GM12878 (cell line): Measurements from ENCODE around the gene SORCS2. TPM values are rescaled to one million over a fixed set of nuclear protein-coding genes. Genes with fewer than 3 reads are reported as not detected.

ENCODE experiments used
- ATAC-seq: fragments of 200-7000 bp; cut with Tn5 transposase; 3 replicates; pipeline ENCODE4 v1.9.1; 2020; ENCODE audit warnings: mild to moderate bottlenecking, moderate library complexity
- BruUV-seq: library from RNA; stranded (reverse); fragments of 400-500 nt; replicated peaks from 2 replicates; lab custom pipeline; 2021; lab: Mats Ljungman, UMichigan
- CTCF ChIA-PET: fragments of 300-600 bp; sonication (Branson Sonifier 250); formaldehyde crosslinking; extraction: SDS; loops from one replicate; lab custom pipeline; 2021; ENCODE audit warnings: inconsistent platforms; lab: Yijun Ruan, JAX
- POLR2A ChIA-PET: fragments of 350-600 bp; formaldehyde crosslinking; extraction: SDS; loops from one replicate; lab custom pipeline; 2021; ENCODE audit warnings: inconsistent platforms; lab: Charles Lee
- RAD21 ChIA-PET: fragments of 300-600 bp; sonication (Branson Sonifier 250); formaldehyde crosslinking; loops from one replicate; lab custom pipeline; 2023; ENCODE audit warnings: antibody characterized with exemption; ENCODE audit not compliant: unreplicated experiment; lab: Charles Lee
- SMC1A ChIA-PET: fragments of 300-600 bp; sonication (Branson Sonifier 250); formaldehyde crosslinking; loops from one replicate; lab custom pipeline; 2023; ENCODE audit not compliant: unreplicated experiment, uncharacterized antibody; lab: Charles Lee
- DNase-seq: peaks from one replicate; pipeline ENCODE4 v3.0.0-alpha.2; 2011; ENCODE audit warnings: low read depth, low spot score
- FAIRE-seq: peaks from 3 replicates; lab custom pipeline; 2011; peaks lifted over from hg19 to GRCh38; lab: Jason Lieb, UNC
- H2AFZ ChIP-seq: 2 replicates; pipeline ENCODE4 v1.6.0; 2011; ENCODE audit warnings: low read depth, low read length, control low read depth; ENCODE audit not compliant: control insufficient read depth
- H3K27ac ChIP-seq: 2 replicates; pipeline ENCODE4 v1.5.1; 2011; ENCODE audit warnings: control low read depth; ENCODE audit not compliant: control insufficient read depth, insufficient read depth
- H3K27me3 ChIP-seq, 2 experiments: replicated peaks in 1 of 2; 2 replicates each; pipeline versions ENCODE4 v1.6.0 to v1.6.1; 2011; ENCODE audit warnings: low read length in 1 of 2; ENCODE audit not compliant: control insufficient read depth in 2 of 2, insufficient read depth in 2 of 2
- H3K36me3 ChIP-seq, 2 experiments: 2 replicates each; pipeline ENCODE4 v1.5.1; 2011; ENCODE audit warnings: low read length in 1 of 2; ENCODE audit not compliant: control insufficient read depth in 2 of 2, insufficient read depth in 2 of 2
- H3K4me1 ChIP-seq: 2 replicates; pipeline ENCODE4 v1.6.1; 2011; ENCODE audit warnings: mild to moderate bottlenecking, low read length, moderate library complexity, mixed read lengths; ENCODE audit not compliant: control insufficient read depth, insufficient read depth
- H3K4me2 ChIP-seq: 2 replicates; pipeline ENCODE4 v1.6.0; 2011; ENCODE audit warnings: control low read depth; ENCODE audit not compliant: control insufficient read depth, insufficient read depth
- H3K4me3 ChIP-seq: fragments of 200-600 bp; sonication (generic); 2 replicates; pipeline ENCODE4 v1.5.1; 2016
- H3K79me2 ChIP-seq: 2 replicates; pipeline ENCODE4 v1.6.0; 2011; ENCODE audit warnings: low read length; ENCODE audit not compliant: control insufficient read depth, insufficient read depth
- H3K9ac ChIP-seq: 2 replicates; pipeline ENCODE4 v1.8.0; 2011; ENCODE audit warnings: low read length, control low read depth, mixed read lengths; ENCODE audit not compliant: control insufficient read depth, insufficient read depth
- H3K9me3 ChIP-seq: replicated peaks from 3 replicates; pipeline ENCODE4 v1.5.1; 2011; ENCODE audit warnings: mild to moderate bottlenecking, low read length; ENCODE audit not compliant: control insufficient read depth, insufficient read depth
- H4K20me1 ChIP-seq: 2 replicates; pipeline ENCODE4 v1.6.0; 2011; ENCODE audit not compliant: control insufficient read depth, insufficient read depth
- ASH2L ChIP-seq: fragments of 300-600, 200-600 bp; sonication (generic); IDR thresholded peaks from 2 replicates; pipeline ENCODE4 v1.6.1; 2017; ENCODE audit warnings: low read depth, mild to moderate bottlenecking, borderline replicate concordance
- CEBPZ ChIP-seq: fragments of 150-350 bp; IDR thresholded peaks from 2 replicates; pipeline ENCODE4 v1.6.1; 2016; ENCODE audit warnings: low read depth, low read length
- CREM ChIP-seq: IDR thresholded peaks from 2 replicates; pipeline ENCODE4 v1.6.1; 2014; ENCODE audit warnings: antibody characterized with exemption, low read depth
- ESRRA ChIP-seq: IDR thresholded peaks from 2 replicates; pipeline ENCODE4 v1.6.1; 2012; ENCODE audit warnings: mild to moderate bottlenecking, low read length, improper control_type of control experiment
- PAX5 ChIP-seq: IDR thresholded peaks from 2 replicates; pipeline ENCODE4 v1.6.1; 2011; ENCODE audit warnings: low read depth, low read length, borderline replicate concordance
- PML ChIP-seq: IDR thresholded peaks from 2 replicates; pipeline ENCODE4 v1.6.1; 2012; ENCODE audit warnings: low read length, inconsistent platforms
- POLR2AphosphoS2 ChIP-seq: IDR thresholded peaks from 2 replicates; pipeline ENCODE4 v1.6.1; 2011; ENCODE audit warnings: low read depth, mild to moderate bottlenecking, low read length, improper control_type of control experiment, moderate library complexity
- RUNX3 ChIP-seq: IDR thresholded peaks from 2 replicates; pipeline ENCODE4 v1.6.1; 2012; ENCODE audit warnings: low read length, inconsistent platforms
- SKIL ChIP-seq: fragments of 450-650 bp; IDR thresholded peaks from 2 replicates; pipeline ENCODE4 v1.6.1; 2017; ENCODE audit warnings: mild to moderate bottlenecking, low read depth, inconsistent platforms; ENCODE audit not compliant: poor library complexity, severe bottlenecking
- STAT3 ChIP-seq: IDR thresholded peaks from 2 replicates; pipeline ENCODE4 v1.6.1; 2011; ENCODE audit warnings: low read depth, low read length, improper control_type of control experiment
- TBL1XR1 ChIP-seq: IDR thresholded peaks from 2 replicates; pipeline ENCODE4 v1.6.1; 2012; ENCODE audit warnings: low read depth, low read length, improper control_type of control experiment
- ZBTB33 ChIP-seq: fragments of 450-650 bp; IDR thresholded peaks from 2 replicates; pipeline ENCODE4 v1.6.1; 2017; ENCODE audit warnings: mild to moderate bottlenecking
- WGBS: methylation state at CpG from one replicate; pipeline ENCODE4 v1.1.6; 2016; ENCODE audit warnings: low lambda C conversion rate; ENCODE audit not compliant: insufficient replicate concordance, insufficient coverage; ENCODE audit errors: missing lambda C conversion rate; 5-methylcytosine and 5-hydroxymethylcytosine counted together
- in situ Hi-C: fragments of 300-500 bp; cut with MboI; formaldehyde crosslinking; loops from 9 replicates; pipeline ENCODE4 v1.14.3; 2018; ENCODE audit warnings: mixed read lengths
- intact Hi-C: fragments of 100-400 bp; cut with micrococcal nuclease; formaldehyde crosslinking; loops from one replicate; pipeline ENCODE4 v1.14.2; 2022; ENCODE audit not compliant: unreplicated experiment
- polyA plus RNA-seq, 11 experiments: library from polyadenylated mRNA; depleted of rRNA in 4 of 11; unstranded in 6 of 11; stranded (reverse) in 5 of 11; fragments of >200 nt; fragmentation: Nextera tagmentation in 4 of 11; fragmentation: Illumina TruSeq in 1 of 11; extraction: Ambion mirVana in 4 of 11; extraction: Trizol in 1 of 11; gene quantifications; 1 replicate in 1 of 11; 2 replicates in 10 of 11; pipeline versions ENCODE4 v1.2.1 to v1.2.3, GENCODE V29; 2011 to 2016; ENCODE audit warnings: inconsistent platforms in 2 of 11, missing spikeins in 2 of 11, low read depth in 1 of 11
- total RNA-seq, 4 experiments: library from RNA; depleted of rRNA in 3 of 4; stranded (reverse); fragments of >200 nt in 3 of 4; fragmentation: Illumina TruSeq in 1 of 4; extraction: Trizol in 1 of 4; gene quantifications; 2 replicates each; pipeline versions ENCODE4 v1.2.1 to v1.2.3, GENCODE V29; 2013 to 2021

Gene SORCS2
- total and polyA plus RNA-seq, 10 of the 15 experiments (the other 5 are each of a cell fraction or from before 2014, with no cell fraction given), result 0.01 to 0.15 (median 0.05) TPM; not detected in 5

- no peak for TF ChIP-seq SKIL
- no peak for TF ChIP-seq ESRRA
Measured at GRCh38 chr4:7344636-7345155, 152.4 kb downstream of the SORCS2 start (continued).

GRCh38 chr4:7347981-7348380 lies 155.6 kb downstream of the SORCS2 start:
- H3K9ac ChIP-seq, result no peak overlapping the region
- H2AFZ ChIP-seq, result no peak overlapping the region
- DNase-seq (no peak), ATAC-seq (no peak), FAIRE-seq (no peak)
- in situ Hi-C loops (no loop called here), intact Hi-C loops (no loop called here)
- no peaks in the 10 kb centered on the region for H3K27me3 ChIP-seq
- ChIA-PET SMC1A (no interaction called here), CTCF (no interaction called here), RAD21 (no interaction called here), POLR2A (no interaction called here)
- no peak overlapping the region for H3K4me2 ChIP-seq
- H3K79me2 ChIP-seq, result no peaks in the 10 kb centered on the region
- no peaks in the 10 kb centered on the region for H3K9me3 ChIP-seq
- no TSS peak for BruUV-seq
- no peak for TF ChIP-seq STAT3
- no peak for TF ChIP-seq TBL1XR1
- no peak for TF ChIP-seq POLR2AphosphoS2
- TF ChIP-seq RUNX3, result no peak
- TF ChIP-seq CEBPZ, result no peak
- TF ChIP-seq PAX5, result no peak
- TF ChIP-seq PML, result no peak
- TF ChIP-seq ASH2L, result no peak
- no peak for TF ChIP-seq ZBTB33
- TF ChIP-seq SKIL, result no peak
- TF ChIP-seq CREM, result no peak
- no peaks in the 10 kb centered on the region for H3K36me3 ChIP-seq
- H3K4me1 ChIP-seq, result no peaks in the 10 kb centered on the region
- no peak overlapping the region for H3K4me3 ChIP-seq
- no peaks in the 10 kb centered on the region for H4K20me1 ChIP-seq
- WGBS, result 30% methylated on average over 7 of the region's 7 CpGs
- no peak overlapping the region for H3K27ac ChIP-seq
